Type B pancreatic cell (in vitro differentiated cells): Measurements from ENCODE around the gene PAIP2B. TPM values are rescaled to one million over a fixed set of nuclear protein-coding genes. Genes with fewer than 3 reads are reported as not detected.

Experiments used
- DNase-seq: peaks from one replicate; pipeline ENCODE4 v3.0.0; 2021; ENCODE audit warnings: mixed read lengths; ENCODE audit not compliant: unreplicated experiment; ENCODE audit errors: extremely low spot score
- H3K27ac Mint-ChIP-seq: 2 replicates; pipeline ENCODE4 v1.8.0; 2021; ENCODE audit warnings: mild to moderate bottlenecking, mixed read lengths
- H3K27me3 Mint-ChIP-seq: 2 replicates; pipeline ENCODE4 v1.8.0; 2021; ENCODE audit warnings: mixed read lengths
- H3K36me3 Mint-ChIP-seq: 2 replicates; pipeline ENCODE4 v1.8.0; 2021; ENCODE audit warnings: mixed read lengths
- H3K4me1 Mint-ChIP-seq: one replicate; pipeline ENCODE4 v1.8.0; 2021; ENCODE audit warnings: mixed read lengths; ENCODE audit not compliant: unreplicated experiment
- H3K4me3 Mint-ChIP-seq: 2 replicates; pipeline ENCODE4 v1.8.0; 2021; ENCODE audit warnings: mild to moderate bottlenecking, mixed read lengths
- H3K9me3 Mint-ChIP-seq: 2 replicates; pipeline ENCODE4 v1.8.0; 2021; ENCODE audit warnings: mixed read lengths
- total RNA-seq: library from RNA; stranded (reverse); gene quantifications from 2 replicates; pipeline ENCODE4 v1.2.1, GENCODE V29; 2021; ENCODE audit warnings: low replicate concordance
- TF ChIP-seq, protein P1 (sequence below): fragments of 200-600 bp; sonication (generic); conservative IDR thresholded peaks from 2 replicates; pipeline ENCODE4 v1.5.0; 2021; ENCODE audit warnings: antibody characterized with exemption, mild to moderate bottlenecking

Gene PAIP2B
- total RNA-seq, 1 donor from 2014 or later = 13.7 TPM

DNA sequence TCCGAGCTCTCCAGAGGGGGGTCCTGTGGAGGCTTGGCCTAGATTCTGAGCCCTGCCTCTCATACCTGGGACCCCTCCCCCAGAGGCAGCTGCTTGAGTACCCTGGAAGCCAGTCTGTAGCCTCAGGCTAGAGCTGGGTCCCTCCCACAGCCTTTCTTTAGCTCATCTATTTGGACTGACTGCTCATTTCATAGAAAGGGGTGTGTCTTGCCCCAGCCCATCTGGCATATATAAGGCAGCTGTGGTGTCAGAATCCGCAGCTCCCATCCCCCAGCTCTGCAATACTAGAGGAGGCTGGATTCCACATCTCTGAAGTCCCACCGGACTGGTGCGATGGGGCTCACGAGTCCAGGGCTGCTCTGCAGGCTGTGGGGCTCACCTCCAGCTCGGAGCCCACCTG lies 70.3 kb downstream of the PAIP2B start:
- H3K36me3 Mint-ChIP-seq = no peaks in the 10 kb centered on the region
- H3K27me3 Mint-ChIP-seq = peaks cover 27% of the 10 kb centered on the region
- no peak overlapping the region for H3K4me3 Mint-ChIP-seq
- H3K4me1 Mint-ChIP-seq = peaks cover 7% of the 10 kb centered on the region
- no peak overlapping the region for H3K27ac Mint-ChIP-seq
- H3K9me3 Mint-ChIP-seq = no peaks in the 10 kb centered on the region
- DNase-seq = no peak
- TF ChIP-seq, protein P1, sequence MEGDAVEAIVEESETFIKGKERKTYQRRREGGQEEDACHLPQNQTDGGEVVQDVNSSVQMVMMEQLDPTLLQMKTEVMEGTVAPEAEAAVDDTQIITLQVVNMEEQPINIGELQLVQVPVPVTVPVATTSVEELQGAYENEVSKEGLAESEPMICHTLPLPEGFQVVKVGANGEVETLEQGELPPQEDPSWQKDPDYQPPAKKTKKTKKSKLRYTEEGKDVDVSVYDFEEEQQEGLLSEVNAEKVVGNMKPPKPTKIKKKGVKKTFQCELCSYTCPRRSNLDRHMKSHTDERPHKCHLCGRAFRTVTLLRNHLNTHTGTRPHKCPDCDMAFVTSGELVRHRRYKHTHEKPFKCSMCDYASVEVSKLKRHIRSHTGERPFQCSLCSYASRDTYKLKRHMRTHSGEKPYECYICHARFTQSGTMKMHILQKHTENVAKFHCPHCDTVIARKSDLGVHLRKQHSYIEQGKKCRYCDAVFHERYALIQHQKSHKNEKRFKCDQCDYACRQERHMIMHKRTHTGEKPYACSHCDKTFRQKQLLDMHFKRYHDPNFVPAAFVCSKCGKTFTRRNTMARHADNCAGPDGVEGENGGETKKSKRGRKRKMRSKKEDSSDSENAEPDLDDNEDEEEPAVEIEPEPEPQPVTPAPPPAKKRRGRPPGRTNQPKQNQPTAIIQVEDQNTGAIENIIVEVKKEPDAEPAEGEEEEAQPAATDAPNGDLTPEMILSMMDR = no peak

DNA sequence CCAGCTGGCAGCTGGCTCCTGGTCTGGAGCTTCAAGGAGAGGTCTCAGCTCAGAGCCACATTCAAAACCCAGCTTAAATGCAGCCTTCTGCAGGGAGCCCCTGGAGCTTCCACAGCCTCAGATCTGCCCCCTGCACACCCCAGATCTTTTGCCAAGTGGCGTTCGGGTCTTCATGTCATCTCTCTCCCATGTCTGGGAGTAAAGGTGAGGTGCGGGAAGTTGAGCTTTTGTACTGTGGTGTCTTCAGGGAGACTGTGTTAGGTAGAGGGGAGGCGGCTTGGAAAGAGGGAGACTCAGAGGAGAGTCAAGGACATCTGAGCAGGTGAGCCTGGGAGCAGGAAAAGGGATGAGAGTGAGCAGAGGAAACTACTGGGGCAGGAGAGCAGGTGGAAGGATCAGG lies 71.1 kb downstream of the PAIP2B start:
- H3K9me3 Mint-ChIP-seq = no peaks in the 10 kb centered on the region
- peaks cover 7% of the 10 kb centered on the region for H3K4me1 Mint-ChIP-seq
- H3K36me3 Mint-ChIP-seq = no peaks in the 10 kb centered on the region
- no peak overlapping the region for H3K4me3 Mint-ChIP-seq
- peaks cover 27% of the 10 kb centered on the region for H3K27me3 Mint-ChIP-seq
- TF ChIP-seq, protein P1 = no peak
- no peak for DNase-seq
- peak overlapping the region; percentile 58 for H3K27ac Mint-ChIP-seq

DNA sequence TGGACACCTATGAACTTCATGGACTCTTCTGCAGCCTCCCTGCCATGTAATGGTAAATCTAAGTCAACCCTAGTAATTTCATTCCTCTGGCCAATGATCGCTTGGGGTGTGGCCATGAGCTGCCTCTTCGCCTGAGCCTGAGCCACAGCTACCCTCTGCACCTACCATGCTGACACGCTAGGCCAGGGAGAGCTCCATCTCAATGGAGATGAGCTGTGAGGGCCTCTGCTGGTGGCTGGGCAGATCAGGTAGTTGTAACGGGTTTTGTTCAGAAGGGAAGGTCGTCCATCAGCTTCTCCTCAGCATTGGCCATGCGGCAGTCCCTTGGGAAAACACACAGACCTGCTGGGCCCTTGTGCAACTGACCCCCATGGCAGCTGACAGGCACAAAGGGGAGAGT lies 72.1 kb downstream of the PAIP2B start:
- no peak for DNase-seq
- peaks cover 25% of the 10 kb centered on the region for H3K27me3 Mint-ChIP-seq
- no peak overlapping the region for H3K27ac Mint-ChIP-seq
- TF ChIP-seq, protein P1 = no peak
- no peaks in the 10 kb centered on the region for H3K9me3 Mint-ChIP-seq
- no peak overlapping the region for H3K4me3 Mint-ChIP-seq
- H3K36me3 Mint-ChIP-seq = peaks cover 5% of the 10 kb centered on the region
- peaks cover 7% of the 10 kb centered on the region for H3K4me1 Mint-ChIP-seq

DNA sequence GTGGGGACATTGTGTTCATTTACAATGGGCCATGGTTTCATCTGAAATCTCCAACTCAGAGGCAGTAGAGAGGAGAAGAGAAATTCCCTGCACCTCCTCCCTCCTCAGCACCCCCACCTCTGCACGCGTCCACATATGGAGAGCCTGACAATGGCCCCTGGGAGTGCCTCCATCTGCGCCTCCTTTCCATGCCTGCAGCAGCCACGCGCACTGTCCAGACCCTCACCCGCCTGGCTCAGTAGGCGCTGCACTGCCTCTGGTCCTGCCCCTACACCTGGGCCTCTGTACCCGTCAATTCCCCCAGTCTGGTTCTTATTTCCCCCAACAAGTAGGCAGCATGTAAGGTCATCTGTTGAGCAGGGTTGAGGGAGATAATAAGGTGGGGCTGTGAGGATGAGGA lies 72.6 kb downstream of the PAIP2B start:
- DNase-seq = no peak
- Mint-ChIP-seq H3K9me3 (no peaks in the 10 kb centered on the region), H3K27me3 (peaks cover 20% of the 10 kb centered on the region), H3K36me3 (peaks cover 5% of the 10 kb centered on the region), H3K4me3 (no peak overlapping the region), H3K27ac (no peak overlapping the region), H3K4me1 (peaks cover 7% of the 10 kb centered on the region)
- TF ChIP-seq, protein P1 = no peak

DNA sequence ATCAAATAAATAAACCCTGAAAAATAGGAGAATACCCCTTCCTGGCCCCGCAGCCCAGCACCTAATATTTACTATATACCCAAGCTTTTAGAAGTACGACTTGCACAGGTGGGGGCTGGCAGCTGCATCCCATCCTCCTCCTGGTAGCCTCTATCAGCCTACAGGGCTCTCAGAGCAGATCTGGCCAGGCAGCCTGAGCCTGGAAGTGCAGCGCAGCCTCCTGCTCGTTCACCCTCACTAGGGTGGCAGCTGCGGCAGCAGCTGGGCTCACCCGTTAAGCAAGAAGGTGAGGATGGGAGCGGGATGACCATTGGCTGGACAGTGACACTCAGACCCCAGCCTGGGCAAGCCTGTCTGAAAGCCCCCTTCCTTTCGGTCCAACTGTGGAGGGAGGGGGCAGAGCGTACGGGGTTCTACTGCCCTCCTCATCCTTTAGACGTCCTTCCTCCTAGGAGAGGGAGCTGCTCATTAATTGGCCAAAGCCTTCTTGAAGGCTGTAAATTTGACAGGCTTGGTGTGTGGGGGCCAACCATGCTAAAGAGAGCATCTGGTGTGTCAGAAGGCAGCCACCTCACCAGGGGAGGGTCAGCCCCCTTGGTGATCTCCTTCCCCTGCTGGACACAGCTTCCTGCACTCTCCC lies 73.2 kb downstream of the PAIP2B start:
- TF ChIP-seq, protein P1 = no peak
- H3K4me3 Mint-ChIP-seq = no peak overlapping the region
- no peak overlapping the region for H3K27ac Mint-ChIP-seq
- peaks cover 20% of the 10 kb centered on the region for H3K27me3 Mint-ChIP-seq
- peaks cover 8% of the 10 kb centered on the region for H3K36me3 Mint-ChIP-seq
- H3K9me3 Mint-ChIP-seq = no peaks in the 10 kb centered on the region
- H3K4me1 Mint-ChIP-seq = peaks cover 7% of the 10 kb centered on the region
- no peak for DNase-seq
